CD4-positive, alpha-beta T cell (primary cell): Measurements from ENCODE around the gene CCDC15. TPM values are rescaled to one million over a fixed set of nuclear protein-coding genes. Genes with fewer than 3 reads are reported as not detected.

Experiments used
- ATAC-seq: fragments of 200-7000 bp; cut with Tn5 transposase; one replicate; pipeline ENCODE4 v1.10.0; 2022; ENCODE audit warnings: mild to moderate bottlenecking; ENCODE audit not compliant: poor library complexity
- CTCF ChIA-PET: fragments of 350-600 bp; sonication (Branson Sonifier 250); formaldehyde crosslinking; loops from one replicate; lab custom pipeline; 2021; ENCODE audit warnings: antibody characterized with exemption, inconsistent platforms; lab: Charles Lee
- POLR2A ChIA-PET: fragments of 350-600 bp; sonication (Branson Sonifier 250); formaldehyde crosslinking; loops from one replicate; lab custom pipeline; 2021; ENCODE audit warnings: antibody characterized with exemption, inconsistent platforms; lab: Charles Lee
- DNase-seq, 14 experiments: peaks; one replicate each; pipeline ENCODE4 v3.0.0-alpha.2; 2013 to 2020; ENCODE audit warnings: mixed read lengths in 2 of 14
- H3K27ac ChIP-seq, 2 donors: one replicate each; pipeline versions ENCODE4 v1.5.1 to v1.7.0; 2013; ENCODE audit warnings: low read length in 2 of 2, low read depth in 1 of 2, mild to moderate bottlenecking in 1 of 2
- H3K27me3 ChIP-seq, 2 experiments: 1 replicate in 1 of 2; 2 replicates in 1 of 2; pipeline versions ENCODE4 v1.6.1 to v1.7.0; 2013; ENCODE audit warnings: low read length in 2 of 2, control low read depth in 1 of 2, mild to moderate bottlenecking in 1 of 2, moderate library complexity in 1 of 2; ENCODE audit not compliant: insufficient read depth in 2 of 2, control insufficient read depth in 1 of 2
- H3K36me3 ChIP-seq: one replicate; pipeline ENCODE4 v1.6.1; 2013; ENCODE audit warnings: low read length, control low read depth; ENCODE audit not compliant: insufficient read depth
- H3K4me1 ChIP-seq: one replicate; pipeline ENCODE4 v1.6.1; 2013; ENCODE audit warnings: low read length, control low read depth; ENCODE audit not compliant: insufficient read depth
- H3K4me3 ChIP-seq: one replicate; pipeline ENCODE4 v1.5.1; 2013; ENCODE audit warnings: mild to moderate bottlenecking, low read length, moderate library complexity
- H3K9me3 ChIP-seq, 2 experiments: 1 replicate in 1 of 2; 2 replicates in 1 of 2; pipeline versions ENCODE4 v1.6.1 to v1.7.0; 2013; ENCODE audit warnings: low read length in 2 of 2, mild to moderate bottlenecking in 2 of 2, control low read depth in 1 of 2, moderate library complexity in 1 of 2; ENCODE audit not compliant: control insufficient read depth in 1 of 2, insufficient read depth in 1 of 2
- H3K27ac Mint-ChIP-seq: one replicate; pipeline ENCODE4 v1.8.0; 2020; ENCODE audit warnings: mixed read lengths
- H3K27me3 Mint-ChIP-seq: one replicate; pipeline ENCODE4 v1.8.0; 2021; ENCODE audit warnings: mixed read lengths
- H3K36me3 Mint-ChIP-seq: one replicate; pipeline ENCODE4 v1.8.0; 2021; ENCODE audit warnings: low read depth, mixed read lengths
- H3K4me1 Mint-ChIP-seq: one replicate; pipeline ENCODE4 v1.8.0; 2021; ENCODE audit warnings: low read depth, mixed read lengths
- H3K4me3 Mint-ChIP-seq: one replicate; pipeline ENCODE4 v1.8.0; 2020; ENCODE audit warnings: mild to moderate bottlenecking, mixed read lengths
- H3K9me3 Mint-ChIP-seq: one replicate; pipeline ENCODE4 v1.8.0; 2020; ENCODE audit warnings: mixed read lengths
- intact Hi-C, 2 experiments: fragments of 100-400 bp; cut with DNase I in 1 of 2; cut with micrococcal nuclease in 1 of 2; formaldehyde crosslinking; loops; one replicate each; pipeline versions ENCODE4 v1.15.1 to v1.9.0; 2023 to 2025; cut with DNase I, micrococcal nuclease
- total RNA-seq, 174 experiments: library from RNA in 2 of 174; stranded (reverse) in 2 of 174; gene quantifications; one replicate each; pipeline ENCODE4 v1.2.3 and lab custom pipeline; 2021 to 2026
- TF ChIP-seq, protein P1 (sequence below): fragments of 200-600 bp; IDR thresholded peaks from one replicate; pipeline ENCODE4 v1.8.0; 2022; ENCODE audit warnings: antibody characterized with exemption, mild to moderate bottlenecking

CCDC15 gene
- total RNA-seq, 2 experiments from 2014 or later: 0.89 to 1.1 TPM

DNA sequence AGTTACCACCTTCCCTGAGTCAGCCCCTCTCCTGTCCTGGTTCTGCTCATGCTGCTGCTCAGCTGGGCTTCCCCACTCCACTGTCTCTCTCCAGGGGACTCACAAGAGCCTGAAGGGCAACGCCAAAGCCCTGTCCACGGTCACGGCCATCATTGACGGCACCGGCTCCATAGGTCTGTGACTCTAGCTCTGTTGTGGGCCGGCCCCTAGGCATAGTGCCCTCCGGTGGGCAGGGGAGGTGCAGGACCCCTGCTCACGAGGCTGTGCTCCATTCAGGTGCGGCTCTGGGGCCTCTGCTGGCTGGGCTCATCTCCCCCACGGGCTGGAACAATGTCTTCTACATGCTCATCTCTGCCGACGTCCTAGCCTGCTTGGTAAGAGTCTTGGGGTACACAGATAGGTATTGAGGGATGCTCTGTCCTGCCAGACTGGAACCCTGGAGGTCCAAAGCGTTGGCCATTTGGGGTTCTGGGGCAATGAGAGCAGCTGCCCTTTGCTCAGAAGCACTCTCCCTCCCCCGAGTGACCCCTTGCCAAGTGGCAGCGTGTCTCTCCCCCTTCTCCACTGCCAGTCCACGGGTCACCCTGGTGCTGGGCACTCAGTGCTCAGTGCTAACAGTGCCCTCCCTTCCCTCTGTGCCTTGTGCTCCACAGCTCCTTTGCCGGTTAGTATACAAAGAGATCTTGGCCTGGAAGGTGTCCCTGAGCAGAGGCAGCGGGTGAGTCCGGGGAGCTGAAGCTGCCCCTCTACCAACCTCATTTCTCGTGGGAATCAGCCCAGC lies 131.5 kb downstream of the CCDC15 start:
- H3K4me1 Mint-ChIP-seq: no peaks in the 10 kb centered on the region
- intact Hi-C loops: no loop called here
- no peaks in the 10 kb centered on the region for H3K27me3 ChIP-seq
- no peak overlapping the region for H3K4me3 Mint-ChIP-seq
- H3K27ac Mint-ChIP-seq: no peak overlapping the region
- no peaks in the 10 kb centered on the region for H3K36me3 ChIP-seq
- ATAC-seq (no peak), DNase-seq (no peak)
- TF ChIP-seq, protein P1, sequence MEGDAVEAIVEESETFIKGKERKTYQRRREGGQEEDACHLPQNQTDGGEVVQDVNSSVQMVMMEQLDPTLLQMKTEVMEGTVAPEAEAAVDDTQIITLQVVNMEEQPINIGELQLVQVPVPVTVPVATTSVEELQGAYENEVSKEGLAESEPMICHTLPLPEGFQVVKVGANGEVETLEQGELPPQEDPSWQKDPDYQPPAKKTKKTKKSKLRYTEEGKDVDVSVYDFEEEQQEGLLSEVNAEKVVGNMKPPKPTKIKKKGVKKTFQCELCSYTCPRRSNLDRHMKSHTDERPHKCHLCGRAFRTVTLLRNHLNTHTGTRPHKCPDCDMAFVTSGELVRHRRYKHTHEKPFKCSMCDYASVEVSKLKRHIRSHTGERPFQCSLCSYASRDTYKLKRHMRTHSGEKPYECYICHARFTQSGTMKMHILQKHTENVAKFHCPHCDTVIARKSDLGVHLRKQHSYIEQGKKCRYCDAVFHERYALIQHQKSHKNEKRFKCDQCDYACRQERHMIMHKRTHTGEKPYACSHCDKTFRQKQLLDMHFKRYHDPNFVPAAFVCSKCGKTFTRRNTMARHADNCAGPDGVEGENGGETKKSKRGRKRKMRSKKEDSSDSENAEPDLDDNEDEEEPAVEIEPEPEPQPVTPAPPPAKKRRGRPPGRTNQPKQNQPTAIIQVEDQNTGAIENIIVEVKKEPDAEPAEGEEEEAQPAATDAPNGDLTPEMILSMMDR: no peak
- no peak overlapping the region for H3K27ac ChIP-seq
- peaks cover 0 to 10% of the 10 kb centered on the region in 2 experiments for H3K9me3 ChIP-seq
- ChIA-PET CTCF (no interaction called here), POLR2A (no interaction called here)
- H3K27me3 Mint-ChIP-seq: no peaks in the 10 kb centered on the region
- H3K4me3 ChIP-seq: no peak overlapping the region
- H3K4me1 ChIP-seq: no peaks in the 10 kb centered on the region
- no peaks in the 10 kb centered on the region for H3K9me3 Mint-ChIP-seq
- H3K36me3 Mint-ChIP-seq: no peaks in the 10 kb centered on the region

DNA sequence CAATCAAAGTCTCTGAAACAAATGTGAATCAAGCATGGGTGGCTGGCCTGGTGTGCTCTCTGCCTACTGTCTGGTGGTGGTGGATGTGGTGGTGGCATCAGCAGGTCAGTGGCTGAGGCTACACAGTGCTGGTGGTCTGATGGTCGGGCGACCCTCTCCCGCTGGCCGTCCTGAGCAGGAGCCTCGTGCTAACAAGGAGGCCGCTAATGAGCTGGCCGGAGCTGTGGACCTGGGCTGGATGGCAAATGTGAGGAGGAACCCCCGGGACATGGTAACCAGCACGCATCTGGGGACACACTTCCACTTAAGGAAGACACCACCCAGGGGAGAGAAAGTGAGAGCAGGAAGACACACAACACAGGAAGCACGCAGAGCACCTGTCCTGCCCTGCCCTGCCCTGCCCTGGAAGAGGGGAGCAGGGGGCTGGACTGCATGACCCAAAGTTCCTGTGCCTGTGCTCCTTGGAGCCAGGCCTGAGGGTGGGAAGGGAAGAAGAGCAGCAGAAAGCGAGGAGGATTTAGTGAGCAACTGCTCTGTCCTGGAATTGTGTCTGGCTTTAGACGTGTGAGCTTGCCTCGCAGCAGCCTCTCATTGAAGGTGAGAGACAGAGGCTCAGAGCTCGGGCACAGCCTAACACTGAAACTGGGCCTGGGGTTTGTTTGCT lies 132.8 kb downstream of the CCDC15 start:
- DNase-seq: no peak
- Mint-ChIP-seq H3K27ac (no peak overlapping the region), H3K36me3 (peaks cover 4% of the 10 kb centered on the region), H3K27me3 (no peaks in the 10 kb centered on the region), H3K4me3 (no peak overlapping the region), H3K9me3 (no peaks in the 10 kb centered on the region), H3K4me1 (no peaks in the 10 kb centered on the region)
- no peaks in the 10 kb centered on the region for H3K36me3 ChIP-seq
- POLR2A ChIA-PET: no interaction called here
- no peaks in the 10 kb centered on the region for H3K27me3 ChIP-seq
- peaks cover 0 to 10% of the 10 kb centered on the region in 2 experiments for H3K9me3 ChIP-seq
- CTCF ChIA-PET: no interaction called here
- no peak for ATAC-seq
- no peak overlapping the region for H3K4me3 ChIP-seq
- no peak overlapping the region for H3K27ac ChIP-seq
- TF ChIP-seq, protein P1: no peak
- no peaks in the 10 kb centered on the region for H3K4me1 ChIP-seq
- intact Hi-C loops: no loop called here

DNA sequence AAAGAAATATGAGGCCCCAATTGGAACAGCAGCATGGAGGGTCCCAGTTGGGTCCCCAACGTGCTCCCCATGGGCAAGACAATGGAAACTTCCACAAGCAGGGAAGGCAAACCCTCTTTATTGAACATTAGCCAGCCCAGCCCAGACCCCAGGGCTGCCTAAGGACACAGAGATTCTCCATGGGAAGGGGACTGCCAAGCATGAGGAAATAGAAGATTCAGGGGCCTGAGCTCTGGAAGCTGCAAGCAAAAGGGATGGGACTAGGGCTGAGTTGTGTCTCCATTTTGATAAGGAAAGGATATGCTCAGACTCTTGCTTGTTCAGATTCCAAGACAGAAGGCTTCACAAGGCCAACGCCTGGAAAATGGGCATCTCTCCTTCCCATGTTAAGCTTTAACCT lies 134.1 kb downstream of the CCDC15 start:
- Histone ChIP-seq H3K4me3 (no peak overlapping the region), H3K27ac (no peak overlapping the region), H3K9me3 (peaks cover 0 to 10% of the 10 kb centered on the region in 2 experiments), H3K27me3 (no peaks in the 10 kb centered on the region), H3K36me3 (peaks cover 4% of the 10 kb centered on the region), H3K4me1 (no peaks in the 10 kb centered on the region)
- ATAC-seq (no peak), DNase-seq (no peak)
- Mint-ChIP-seq H3K4me3 (no peak overlapping the region), H3K27me3 (no peaks in the 10 kb centered on the region), H3K27ac (no peak overlapping the region), H3K4me1 (no peaks in the 10 kb centered on the region), H3K36me3 (peaks cover 4% of the 10 kb centered on the region), H3K9me3 (no peaks in the 10 kb centered on the region)
- TF ChIP-seq, protein P1: no peak
- ChIA-PET CTCF (no interaction called here), POLR2A (no interaction called here)
- intact Hi-C loops: no loop called here
